C4-2B (cell line): Measurements from ENCODE around the gene PIK3C2G.

Experiments
- CTCF ChIP-seq: fragments of 450-650 bp; conservative IDR thresholded peaks from 2 replicates; pipeline ENCODE4 v1.5.1; 2017; ENCODE audit warnings: mild to moderate bottlenecking
- ZFX ChIP-seq: fragments of 450-650 bp; IDR thresholded peaks from 2 replicates; pipeline ENCODE4 v1.6.1; 2017

- TF ChIP-seq CTCF, result no peak
- no peak for TF ChIP-seq ZFX
Measured at GRCh38 chr12:18411453-18411852, 150.1 kb downstream of the PIK3C2G start.
